GM23248 (cell line): ENCODE measurements around the gene SLTM.

Source experiments
- EZH2 ChIP-seq: fragments of 200-600 bp; sonication (generic); IDR thresholded peaks from 2 replicates; pipeline ENCODE4 v1.6.1; 2018; ENCODE audit warnings: antibody characterized with exemption, mild to moderate bottlenecking; ENCODE audit not compliant: insufficient read depth, poor library complexity, severe bottlenecking
- EZH2phosphoT487 ChIP-seq: fragments of 200-600 bp; sonication (generic); IDR thresholded peaks from 2 replicates; pipeline ENCODE4 v1.6.1; 2018; ENCODE audit warnings: antibody characterized with exemption, moderate library complexity, mild to moderate bottlenecking, low read depth; ENCODE audit not compliant: insufficient read depth

GRCh38 chr15:58931987-58932588, 1.4 kb downstream of the SLTM start:
- TF ChIP-seq EZH2phosphoT487 (no peak), EZH2 (no peak)
